HS-27A (cell line): ENCODE results near the gene SLC39A3.

Source experiments
- DNase-seq: peaks from one replicate; pipeline ENCODE4 v3.0.0-alpha.2; 2012; ENCODE audit warnings: low read depth, missing footprints

Gene SLC39A3

DNA sequence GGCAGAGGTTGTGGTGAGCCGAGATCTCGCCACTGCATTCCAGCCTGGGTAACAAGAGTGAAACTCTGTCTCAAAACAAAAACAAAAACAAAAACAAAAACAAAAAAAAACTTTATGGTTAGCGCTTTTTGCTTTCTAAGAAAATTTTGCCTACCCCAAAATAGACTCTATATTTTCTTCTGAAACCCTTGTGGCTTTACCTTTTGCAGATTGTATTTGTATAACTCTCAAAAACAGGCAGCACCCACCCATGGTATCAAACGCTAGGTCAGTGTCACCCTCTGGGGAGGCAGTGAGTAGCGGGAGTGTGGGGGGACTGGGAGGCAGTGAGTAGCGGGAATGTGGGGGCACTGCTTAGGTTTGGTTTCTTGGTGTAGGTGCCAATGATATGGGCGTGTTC is 7.5 kb upstream of the SLC39A3 start:
- no peak for DNase-seq

DNA sequence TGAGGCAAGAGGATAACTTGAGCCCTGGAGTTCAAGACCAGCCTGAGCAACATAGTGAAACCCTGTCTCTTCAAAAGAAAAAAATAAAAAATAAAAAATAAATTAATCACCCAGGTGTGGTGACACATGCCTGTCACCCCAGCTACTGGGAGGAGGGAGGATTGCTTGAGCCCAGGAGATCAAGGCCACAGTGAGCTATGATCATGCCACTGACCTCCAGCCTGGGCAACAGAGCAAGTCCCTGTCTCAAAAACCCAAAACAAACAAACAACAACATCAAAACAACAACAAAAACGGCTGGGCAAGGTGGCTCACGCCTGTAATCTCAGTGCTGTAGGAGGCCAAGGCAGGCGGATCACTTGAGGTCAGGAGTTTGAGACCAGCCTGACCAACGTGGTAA is 4.3 kb upstream of the SLC39A3 start:
- DNase-seq = no peak

DNA sequence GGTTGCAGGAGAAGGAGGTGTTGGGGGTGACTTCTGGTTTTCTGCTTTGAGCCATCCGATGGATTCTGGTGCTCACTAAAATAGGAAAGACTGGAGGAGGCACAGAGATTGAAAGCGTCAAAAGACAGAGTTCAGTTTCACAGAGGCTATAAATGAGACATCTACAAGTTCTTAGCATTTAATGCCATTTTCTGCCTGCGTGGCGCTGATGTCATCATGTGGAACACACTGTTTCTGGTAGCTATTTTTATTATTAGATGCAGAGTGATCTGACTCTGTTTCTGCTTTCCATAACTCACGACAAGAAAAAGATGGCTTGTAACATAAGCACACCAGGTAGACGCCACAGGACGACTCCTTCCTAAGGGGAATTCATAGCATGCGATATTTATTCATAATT is 3.3 kb upstream of the SLC39A3 start:
- no peak for DNase-seq

DNA sequence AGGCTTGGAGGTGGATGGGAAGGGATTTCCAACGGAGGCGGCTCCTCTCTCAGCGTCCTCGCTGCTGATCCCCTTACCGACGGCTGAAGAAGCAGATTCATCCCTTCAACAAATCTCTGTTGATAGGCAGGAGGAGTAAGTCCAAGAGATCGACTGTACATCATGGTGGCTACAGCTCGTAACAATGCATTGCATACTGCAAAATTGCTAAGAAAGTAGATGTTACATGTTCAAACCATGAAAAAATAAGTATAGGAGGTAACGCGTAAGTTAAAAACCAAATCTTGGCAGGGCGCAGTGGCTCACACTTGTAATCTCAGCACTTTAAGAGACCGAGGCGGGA is 468 bp upstream of the SLC39A3 start:
- no peak for DNase-seq

DNA sequence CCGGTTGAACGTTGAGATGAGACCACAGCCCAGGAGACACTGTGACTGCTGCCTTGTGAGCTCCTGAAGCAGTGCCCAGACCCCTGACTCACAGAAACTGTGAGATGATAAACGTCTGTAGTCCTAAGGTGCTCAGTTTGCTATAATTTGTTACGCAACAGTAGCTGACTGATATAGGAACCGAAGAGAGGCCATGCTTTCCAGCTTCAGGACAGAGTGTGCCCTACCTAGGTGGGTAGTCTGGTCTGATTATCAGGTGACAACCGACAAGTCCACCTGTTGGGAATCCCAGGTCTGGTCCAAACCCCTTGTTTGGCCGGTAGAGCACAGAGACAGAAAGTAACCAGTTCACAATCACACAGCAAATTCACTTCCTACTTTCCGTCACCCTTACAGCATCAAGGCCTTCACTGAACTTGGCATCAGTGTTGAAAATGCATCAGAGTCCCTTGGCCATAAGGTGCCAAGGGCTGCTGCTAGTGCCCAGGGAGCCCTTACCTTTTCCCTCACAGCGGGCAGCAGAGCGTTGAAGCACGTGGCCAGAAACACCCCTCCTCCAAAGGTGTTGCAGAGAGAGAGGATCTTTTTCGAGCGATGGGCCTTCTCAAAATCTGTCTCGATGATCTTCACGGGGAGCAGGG is 3.1 kb downstream of the SLC39A3 start:
- DNase-seq = no peak

DNA sequence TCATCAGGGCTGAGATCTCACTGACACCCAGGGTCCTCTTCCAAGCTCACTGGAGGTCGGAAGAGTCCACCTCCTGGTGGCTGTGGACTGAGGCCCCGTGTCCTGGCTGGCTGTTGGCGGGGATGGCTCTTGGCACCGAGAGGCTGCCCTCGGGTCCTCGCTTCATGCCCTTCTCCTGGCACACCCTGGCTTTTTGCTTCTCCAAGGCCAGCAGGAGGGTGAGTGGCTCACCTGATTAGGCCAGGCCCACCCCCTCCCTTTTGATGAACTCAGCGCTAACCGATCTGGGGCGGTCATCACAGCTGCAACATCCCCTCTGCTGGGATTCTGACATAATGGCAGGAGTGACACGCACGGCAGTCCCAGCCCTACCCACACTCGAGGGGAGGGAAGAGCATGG is 4.4 kb downstream of the SLC39A3 start:
- DNase-seq = no peak

DNA sequence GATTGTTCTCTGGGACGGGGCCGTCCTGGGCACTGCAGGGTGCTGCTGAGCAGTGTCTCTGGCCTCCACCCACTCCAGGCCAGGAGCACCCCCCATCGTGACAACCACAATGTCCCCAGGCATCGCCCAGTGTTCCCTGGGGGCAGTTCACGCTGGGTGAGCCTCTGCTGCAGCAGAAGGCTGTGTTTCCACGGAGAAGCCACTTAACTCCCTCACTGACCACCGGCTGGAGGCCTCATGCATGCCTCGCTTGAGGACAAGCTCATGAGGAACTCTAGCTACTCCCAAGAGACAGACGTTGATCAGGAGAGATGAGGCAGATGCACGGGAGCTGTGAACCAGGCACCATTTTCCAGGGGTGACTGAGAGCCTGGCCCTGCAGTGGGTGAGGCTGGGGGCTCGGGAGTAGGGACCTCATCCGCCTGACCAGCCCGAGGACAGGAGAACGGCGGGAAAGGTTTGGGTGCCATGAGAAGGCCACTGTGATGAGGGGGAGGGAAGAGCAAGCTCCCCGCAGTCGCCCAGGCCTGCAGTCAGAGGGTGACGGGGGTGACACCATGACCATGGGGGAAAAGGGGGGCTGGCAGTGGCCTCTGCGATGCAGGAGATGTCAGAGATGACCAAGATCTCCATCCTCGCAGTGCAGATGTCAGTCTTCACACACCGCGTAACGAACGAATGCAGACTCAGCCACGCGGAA is 5.1 kb downstream of the SLC39A3 start:
- DNase-seq = no peak

DNA sequence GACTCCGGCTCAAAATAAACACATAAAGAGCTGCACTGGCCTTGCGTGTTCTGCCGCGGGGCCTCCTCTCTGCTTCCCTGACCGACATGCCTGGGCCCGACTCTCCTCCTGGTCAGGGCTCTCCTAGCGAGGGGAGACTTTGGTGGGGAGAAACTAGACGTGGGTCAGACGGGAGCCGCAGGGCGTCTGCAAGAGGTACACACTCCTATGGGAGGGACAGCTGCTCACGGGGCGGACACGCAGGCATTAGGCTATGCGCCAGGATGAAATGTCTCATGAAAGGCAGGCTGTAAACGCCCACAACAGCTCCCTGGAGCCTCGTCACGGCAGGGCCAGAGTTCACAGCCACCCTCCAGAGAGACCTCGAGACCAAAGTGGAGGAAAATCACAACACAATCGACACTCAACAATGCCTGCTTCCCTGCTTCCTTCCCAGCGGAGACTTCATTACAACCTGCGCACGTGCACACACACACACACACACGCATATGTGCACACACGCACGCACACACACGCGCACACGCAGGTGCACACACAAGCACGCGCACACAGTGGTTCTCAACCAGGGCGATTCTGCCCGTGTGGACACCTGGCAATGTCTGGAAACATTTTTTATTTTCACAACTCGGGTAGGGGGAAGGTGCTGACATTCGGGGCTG is 5.8 kb downstream of the SLC39A3 start:
- no peak for DNase-seq

DNA sequence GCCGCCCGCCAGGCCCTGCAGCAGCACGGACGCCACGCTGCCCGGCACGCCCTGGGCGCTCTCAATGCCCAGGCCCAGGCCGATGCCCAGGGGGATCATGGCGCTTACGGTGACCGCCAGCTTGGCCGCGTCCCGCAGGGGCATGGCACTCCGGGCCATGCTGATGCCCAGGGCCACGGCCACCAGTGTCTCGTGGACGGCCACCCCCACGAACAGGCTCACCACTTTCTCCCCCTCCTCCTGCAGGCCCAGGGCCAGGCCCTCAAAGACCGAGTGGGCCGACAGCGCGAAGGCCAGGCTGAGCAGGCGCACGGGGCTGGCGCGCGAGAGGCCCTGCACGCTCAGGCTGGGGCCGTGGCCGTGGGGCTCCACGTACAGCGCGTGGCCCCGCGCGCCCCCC is 6.9 kb downstream of the SLC39A3 start:
- no peak for DNase-seq

DNA sequence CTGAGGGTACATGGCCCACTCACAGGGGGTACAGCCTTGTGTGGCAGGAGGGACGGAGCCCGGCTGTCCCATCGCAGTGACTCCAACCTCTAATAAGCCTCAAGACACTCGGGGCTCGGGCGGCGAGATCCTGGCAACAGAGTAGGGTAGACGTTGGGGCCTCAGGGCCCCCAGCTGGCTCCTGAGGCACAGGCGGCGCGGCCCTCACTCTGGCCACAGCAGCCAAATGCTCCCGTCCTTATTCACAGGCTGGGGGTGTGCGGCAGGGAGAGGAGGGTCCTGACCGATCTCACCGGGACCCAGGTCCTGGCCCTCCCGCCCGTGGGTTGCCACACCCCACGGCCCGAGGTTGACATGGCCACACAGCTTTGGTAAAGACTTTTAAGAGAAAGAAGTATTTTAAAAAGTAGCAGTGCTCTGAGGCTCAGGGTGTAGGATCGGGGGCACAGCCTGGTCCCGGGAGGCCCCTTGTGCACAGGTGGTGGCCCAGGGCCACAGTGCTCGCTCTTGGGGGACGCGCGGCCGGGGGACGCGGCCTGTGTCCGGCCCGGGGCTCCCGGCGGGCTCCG is 7.6 kb downstream of the SLC39A3 start:
- DNase-seq = no peak

DNA sequence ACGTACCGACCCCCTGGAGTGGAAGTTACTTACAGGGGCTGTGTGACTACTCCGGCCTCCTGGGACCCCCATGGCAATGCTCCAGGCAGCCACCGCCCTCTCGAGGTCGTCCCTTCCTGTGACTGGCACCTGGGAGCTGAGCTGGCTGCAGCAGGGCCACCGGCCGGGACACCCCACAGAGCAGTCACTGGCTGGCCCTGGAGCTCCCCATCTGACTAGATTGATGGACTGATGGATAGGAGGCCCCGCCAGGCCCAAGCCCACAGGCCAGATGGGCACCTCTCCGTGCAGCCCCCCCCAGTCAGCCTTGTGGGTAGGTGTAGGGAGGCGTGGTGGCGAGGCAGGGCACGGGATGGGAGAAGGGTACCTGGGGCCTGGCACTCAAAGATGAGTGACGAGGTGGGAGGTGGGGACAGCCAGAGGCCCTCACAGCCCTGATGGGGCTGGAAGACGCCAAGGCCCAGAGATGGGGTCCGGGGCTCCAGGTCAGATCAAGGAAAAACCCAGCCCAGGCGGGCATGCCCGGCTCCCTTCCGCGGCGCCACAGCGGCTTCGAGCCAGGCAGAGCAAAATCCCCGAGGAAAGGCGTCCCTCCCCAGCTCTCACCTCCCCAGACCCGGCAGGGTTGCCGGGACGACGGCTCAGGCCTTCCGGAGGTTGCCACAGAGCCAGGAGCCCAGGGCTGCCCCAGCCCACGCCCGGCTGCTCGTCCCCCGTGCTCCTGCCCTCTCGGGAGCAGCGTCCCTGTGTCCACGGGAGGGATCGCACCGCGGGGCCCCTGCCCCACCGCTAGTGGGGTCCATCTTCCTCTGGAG is 8.4 kb downstream of the SLC39A3 start:
- no peak for DNase-seq

DNA sequence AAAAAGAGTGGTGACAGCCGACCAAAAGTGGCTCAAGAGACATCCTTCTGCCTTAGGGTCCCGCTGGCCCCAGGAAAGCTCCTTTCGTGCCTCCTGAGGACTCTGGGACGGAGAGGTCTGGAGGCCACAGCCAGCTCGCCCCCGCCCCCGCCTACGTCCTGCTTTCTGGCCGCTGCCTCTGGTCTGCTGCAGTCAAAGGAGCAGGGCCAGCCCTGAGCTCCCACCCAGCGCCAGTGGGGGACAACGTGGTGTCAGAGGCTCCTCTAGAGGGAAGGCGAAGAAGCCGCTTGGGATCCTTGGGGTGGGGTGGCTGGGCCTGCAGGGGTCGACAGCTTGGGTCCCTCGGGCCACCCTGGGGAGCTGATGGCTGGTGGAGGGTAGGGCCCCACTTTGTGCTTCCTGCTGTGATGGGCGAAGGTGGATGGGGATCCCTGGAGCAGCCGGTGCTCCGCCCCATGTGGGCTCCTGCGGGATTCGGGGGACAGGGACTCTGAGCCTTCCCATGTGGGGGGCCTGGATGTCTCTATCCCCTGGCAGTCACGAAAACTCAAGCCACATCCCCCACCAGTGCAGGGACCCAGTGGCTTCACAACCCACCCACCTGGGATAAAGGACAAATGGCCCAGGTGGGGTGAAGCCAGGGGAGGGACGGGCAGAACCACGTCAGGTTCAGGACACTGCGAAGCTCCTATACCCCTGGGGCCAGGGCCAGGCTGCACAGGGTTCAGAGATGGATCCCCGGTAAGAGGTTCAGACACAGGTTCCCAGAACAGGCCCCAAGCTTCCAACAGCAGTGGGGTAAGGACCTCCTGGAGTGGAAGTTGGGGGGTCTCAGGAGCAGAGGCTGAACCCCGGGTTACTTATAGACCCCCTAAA is 9.6 kb downstream of the SLC39A3 start:
- no peak for DNase-seq

DNA sequence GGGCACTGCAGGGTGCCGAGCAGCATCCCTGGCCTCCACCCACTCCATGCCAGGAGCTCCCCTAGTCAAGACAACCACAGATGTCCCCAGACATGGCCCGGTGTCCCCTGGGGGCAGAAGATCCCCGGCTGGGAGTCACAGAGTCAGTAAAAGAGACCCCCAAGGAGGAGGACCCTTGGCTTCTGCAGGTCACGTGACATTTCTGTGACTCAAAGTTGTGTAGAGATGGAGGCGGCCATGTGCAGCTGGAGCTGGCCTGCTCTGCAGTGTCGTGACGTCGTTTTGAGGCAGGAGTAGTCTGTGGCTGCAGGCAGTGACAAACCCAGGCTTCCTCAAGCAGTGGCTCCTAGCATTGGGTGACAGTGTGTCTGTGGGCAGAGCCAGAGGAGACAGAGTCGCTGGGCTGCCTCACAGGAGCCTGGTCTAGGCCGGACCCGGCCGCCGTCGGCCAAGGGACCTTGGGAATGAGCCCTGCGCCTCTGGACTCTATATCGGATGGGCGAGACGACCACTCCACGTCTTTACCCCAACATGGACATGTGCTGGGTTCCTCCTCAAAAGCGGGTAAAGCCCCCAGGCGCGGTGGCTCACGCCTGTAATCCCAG is 10.9 kb downstream of the SLC39A3 start:
- no peak for DNase-seq

DNA sequence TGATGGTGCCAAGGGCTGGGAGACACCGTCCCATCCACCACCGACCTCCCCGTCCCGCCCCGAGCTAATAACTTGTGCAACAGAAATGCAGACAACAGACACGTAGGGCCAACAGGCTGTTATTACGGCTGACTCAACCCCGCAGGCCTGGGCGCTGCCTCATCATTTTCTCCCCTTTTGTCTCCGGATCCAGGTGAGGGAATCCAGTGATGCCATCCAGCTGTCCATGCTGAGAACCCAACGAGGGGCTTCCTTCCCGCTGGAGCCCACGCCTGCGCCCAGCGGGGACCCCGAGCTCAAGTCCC is 12.2 kb downstream of the SLC39A3 start:
- no peak for DNase-seq

DNA sequence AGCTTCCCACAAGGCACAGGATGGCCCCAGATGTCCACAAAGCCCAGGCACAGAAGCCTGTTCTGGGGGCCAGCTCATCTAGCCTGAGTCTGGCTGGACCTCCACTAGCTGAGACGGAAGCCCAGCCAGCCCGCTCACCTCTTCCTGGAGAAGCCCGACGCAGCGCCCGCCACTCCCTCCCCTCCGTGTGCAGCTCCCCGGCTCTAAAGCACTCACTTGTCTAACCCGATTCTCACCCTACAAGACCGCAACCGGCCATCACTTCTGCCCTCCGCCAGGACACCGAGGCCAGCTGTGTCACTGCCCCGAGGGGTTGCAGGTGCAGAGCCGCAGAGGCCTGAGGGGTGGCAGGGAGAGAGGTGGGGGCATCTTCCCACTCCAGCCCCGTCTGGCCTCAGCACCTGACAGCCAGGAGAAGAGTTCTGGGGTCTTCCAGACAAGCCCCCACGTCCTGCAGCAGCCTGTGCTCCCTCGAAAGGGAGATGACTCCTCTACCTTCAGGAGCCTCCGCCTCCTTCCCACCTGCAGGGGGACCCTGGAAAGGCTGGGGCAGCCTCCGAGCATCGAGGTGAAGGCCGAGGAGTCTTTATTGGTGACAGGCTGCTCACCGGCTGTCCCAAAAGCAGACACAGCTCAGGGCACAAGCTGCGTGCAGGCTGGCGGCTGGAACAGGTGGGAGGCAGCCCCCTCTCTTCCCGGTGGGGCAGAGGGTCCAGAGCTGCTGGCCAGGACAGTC is 12.7 kb downstream of the SLC39A3 start:
- DNase-seq = no peak

DNA sequence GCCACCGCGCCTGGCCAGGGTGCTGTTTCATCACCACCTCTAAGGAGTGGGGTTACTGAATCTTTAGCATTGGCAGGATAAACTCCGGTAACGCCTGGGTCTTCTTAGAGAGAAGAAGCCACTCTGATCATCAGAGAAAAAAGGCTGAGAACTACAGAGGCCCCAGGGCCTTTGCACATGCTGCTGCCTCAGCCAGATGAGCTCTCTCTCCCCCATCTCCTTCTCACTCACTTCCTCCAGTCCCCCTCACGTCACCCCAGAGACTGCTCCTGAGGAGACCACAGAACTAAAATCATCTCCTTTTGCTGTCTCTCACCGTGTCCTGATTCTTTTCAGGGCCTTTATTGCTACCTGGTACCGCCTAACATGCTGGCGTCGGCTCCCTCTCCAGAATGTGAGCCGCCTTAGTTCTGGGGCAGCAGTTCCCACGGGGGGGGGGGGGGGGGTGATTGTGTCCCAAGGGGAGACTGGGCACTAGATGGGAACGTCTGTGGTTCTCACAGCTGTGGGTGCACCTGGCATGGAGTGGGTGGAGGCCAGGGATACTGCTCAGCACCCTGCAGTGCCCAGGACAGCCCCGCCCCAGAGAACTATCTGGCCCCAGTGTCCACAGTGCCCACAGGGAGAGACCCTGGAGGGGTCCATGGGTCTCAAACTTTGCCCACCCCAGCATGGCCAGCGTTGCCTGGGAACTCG is 13.5 kb downstream of the SLC39A3 start:
- DNase-seq = no peak

DNA sequence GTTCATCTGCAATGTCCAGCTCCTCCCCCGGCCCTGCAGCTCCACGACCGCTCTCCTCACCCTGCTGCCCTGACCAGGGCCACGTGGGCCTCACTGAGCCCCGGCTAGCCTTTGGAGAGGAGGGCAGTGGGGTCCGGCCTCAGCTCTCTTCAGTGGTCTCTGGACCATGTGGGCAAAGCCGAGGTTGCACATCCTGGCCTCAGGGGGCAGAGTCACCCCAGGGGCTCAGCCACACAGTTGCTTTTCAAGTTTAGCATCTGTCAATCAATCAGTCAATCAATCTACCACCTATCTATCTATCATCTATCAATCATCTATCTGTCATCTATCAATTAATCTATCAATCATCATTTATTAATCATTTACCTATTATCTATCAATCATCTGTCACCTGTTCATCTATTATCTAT is 15.7 kb downstream of the SLC39A3 start:
- DNase-seq = no peak

DNA sequence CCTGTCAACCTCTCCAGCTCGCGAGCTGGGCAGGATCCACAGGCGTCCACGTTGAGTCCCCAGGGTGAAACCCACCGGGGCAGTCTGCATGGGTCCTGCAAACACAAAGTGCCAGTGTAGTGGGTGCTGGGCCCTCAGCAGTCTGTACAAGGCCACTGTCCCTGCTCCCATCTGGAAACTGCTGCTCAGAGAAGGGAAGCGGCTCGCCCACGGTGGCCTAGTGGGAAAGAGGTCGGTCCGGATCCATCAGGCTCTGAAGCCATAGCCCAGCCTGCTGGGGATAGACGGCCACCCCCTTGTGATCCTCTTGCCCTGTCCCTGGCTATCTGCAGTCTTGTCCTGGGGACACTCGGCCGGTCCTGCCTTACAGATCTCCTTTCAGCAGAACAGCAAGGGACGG is 16.1 kb downstream of the SLC39A3 start:
- DNase-seq = no peak

DNA sequence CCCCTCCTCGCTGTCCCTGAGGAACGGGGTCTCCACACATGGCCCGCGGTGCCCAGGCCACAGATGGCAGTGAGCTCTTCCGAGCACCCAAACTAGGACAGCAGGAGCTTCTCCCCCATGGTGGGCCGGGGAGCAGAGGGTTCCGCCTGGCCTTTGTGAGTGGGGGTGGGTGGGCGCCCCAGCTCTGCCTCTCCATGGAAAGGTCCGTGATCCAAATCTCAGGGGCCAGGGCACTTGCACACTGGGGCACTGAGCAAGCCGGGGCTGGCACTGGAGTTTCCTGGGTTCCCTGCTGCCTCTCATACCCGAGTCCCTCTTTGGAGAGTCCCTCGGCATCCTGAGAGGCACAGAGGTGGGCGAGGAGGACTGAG is 16.5 kb downstream of the SLC39A3 start:
- DNase-seq = no peak
